ENCODE results near the gene GPR25. TPM values are rescaled to one million over a fixed set of nuclear protein-coding genes. Genes with fewer than 3 reads are reported as not detected.

GPR25 gene
- total RNA-seq, 4 donors from 2014 or later: 0.24 TPM; not detected in 3

- Histone ChIP-seq H3K9me3 (no peaks in the 10 kb centered on the region), H3K4me3 (no peak overlapping the region), H3K27me3 (peaks cover 25 to 37% (median 29%) of the 10 kb centered on the region in 3 donors), H3K36me3 (no peaks in the 10 kb centered on the region), H3K4me1 (peaks cover 0 to 10% of the 10 kb centered on the region in 2 donors), H3K27ac (no peak overlapping the region)
- in situ Hi-C loops (cut with MboI; ENCODE audit: low sequenced_read_pairs in 4 of 4) (no loop called here), intact Hi-C loops (cut with DNase I; ENCODE audit: low total_unique reads) (no loop called here)
- TF ChIP-seq POLR2A (IDR thresholded peaks at IDR 0.05) (no peak), CTCF (IDR thresholded peaks at IDR 0.05 in 4 of 5, conservative IDR thresholded peaks at IDR 0.05 in 1 of 5) (no peak)
- ATAC-seq (no peak), DNase-seq (no peak)
These were observed 17.2 kb downstream of the GPR25 start for GRCh38 chr1:200890027-200890426.

- in situ Hi-C loops (cut with MboI; ENCODE audit: low sequenced_read_pairs in 4 of 4): no loop called here
- peak overlapping the region; percentile 38 to 67 (median 49) for H3K4me3 ChIP-seq
- TF ChIP-seq CTCF (IDR thresholded peaks at IDR 0.05 in 4 of 5, conservative IDR thresholded peaks at IDR 0.05 in 1 of 5) (peak in 1 of 5 experiments; percentile 17), POLR2A (IDR thresholded peaks at IDR 0.05) (no peak)
- H3K36me3 ChIP-seq: no peaks in the 10 kb centered on the region
- no peak overlapping the region for H3K27ac ChIP-seq
- H3K9me3 ChIP-seq: no peaks in the 10 kb centered on the region
- H3K27me3 ChIP-seq: peaks cover 25 to 37% (median 29%) of the 10 kb centered on the region in 3 donors
- intact Hi-C loops (cut with DNase I; ENCODE audit: low total_unique reads): no loop called here
- peaks cover 0 to 10% of the 10 kb centered on the region in 2 donors for H3K4me1 ChIP-seq
- ATAC-seq (peak in 1 of 2 donors; percentile 20), DNase-seq (no peak)
These were observed 18.3 kb downstream of the GPR25 start for GRCh38 chr1:200890818-200891773.

- Histone ChIP-seq H3K36me3 (no peaks in the 10 kb centered on the region), H3K4me1 (peaks cover 0 to 10% of the 10 kb centered on the region in 2 donors), H3K4me3 (peak overlapping the region in 2 of 4 donors; percentile 48 to 67), H3K27me3 (peaks cover 25 to 37% (median 29%) of the 10 kb centered on the region in 3 donors), H3K27ac (no peak overlapping the region), H3K9me3 (no peaks in the 10 kb centered on the region)
- DNase-seq (no peak), ATAC-seq (no peak)
- in situ Hi-C loops (cut with MboI; ENCODE audit: low sequenced_read_pairs in 4 of 4): no loop called here
- TF ChIP-seq POLR2A (IDR thresholded peaks at IDR 0.05) (no peak), CTCF (IDR thresholded peaks at IDR 0.05 in 4 of 5, conservative IDR thresholded peaks at IDR 0.05 in 1 of 5) (no peak)
- intact Hi-C loops (cut with DNase I; ENCODE audit: low total_unique reads): no loop called here
These were observed 19.0 kb downstream of the GPR25 start for GRCh38 chr1:200891774-200892157.

DNA sequence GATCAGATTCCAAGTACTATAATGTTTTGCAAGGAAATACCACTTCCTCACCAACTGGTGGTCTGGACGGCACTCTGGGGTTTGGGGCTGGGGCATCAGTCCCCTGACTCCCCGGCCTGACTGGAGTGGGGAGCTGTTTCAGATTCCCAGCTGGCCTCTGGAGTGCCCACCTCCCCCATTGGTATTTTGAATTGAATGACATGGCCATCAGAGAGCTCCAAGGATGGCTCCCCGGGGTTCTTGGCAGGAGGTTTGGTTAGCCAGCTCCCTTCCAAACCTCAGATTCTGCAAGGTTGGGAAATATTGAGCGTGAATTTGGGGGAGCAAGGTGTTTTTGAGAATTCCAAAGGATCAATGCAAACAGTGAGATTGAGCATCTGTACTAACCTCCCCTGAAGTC lies 19.8 kb downstream of the GPR25 start:
- in situ Hi-C loops (cut with MboI; ENCODE audit: low sequenced_read_pairs in 4 of 4) (no loop called here), intact Hi-C loops (cut with DNase I; ENCODE audit: low total_unique reads) (no loop called here)
- Histone ChIP-seq H3K27me3 (peaks cover 25 to 37% (median 29%) of the 10 kb centered on the region in 3 donors), H3K9me3 (no peaks in the 10 kb centered on the region), H3K4me1 (peaks cover 0 to 10% of the 10 kb centered on the region in 2 donors), H3K4me3 (no peak overlapping the region), H3K36me3 (no peaks in the 10 kb centered on the region), H3K27ac (no peak overlapping the region)
- DNase-seq: no peak
- no peak for ATAC-seq
- no peak for TF ChIP-seq CTCF (IDR thresholded peaks at IDR 0.05 in 4 of 5, conservative IDR thresholded peaks at IDR 0.05 in 1 of 5)
- TF ChIP-seq POLR2A (IDR thresholded peaks at IDR 0.05): no peak

All from gastrocnemius medialis (tissue), 4 donors.